K562 (cell line): ENCODE measurements around the gene FABP3. TPM values are rescaled to one million over a fixed set of nuclear protein-coding genes. Genes with fewer than 3 reads are reported as not detected.

ENCODE experiments used
- ATAC-seq: fragments of 200-7000 bp; cut with Tn5 transposase; 3 replicates; pipeline ENCODE4 v1.9.1; 2020; ENCODE audit warnings: moderate library complexity
- BruUV-seq: library from RNA; stranded (reverse); fragments of 400-500 nt; replicated peaks from 2 replicates; lab custom pipeline; 2021; lab: Mats Ljungman, UMichigan
- CTCF ChIA-PET: fragments of 300-600 bp; formaldehyde crosslinking; extraction: SDS; loops from one replicate; lab custom pipeline; 2021; ENCODE audit warnings: low intra/inter-chr PET ratio; lab: Yijun Ruan, JAX
- POLR2A ChIA-PET: fragments of 300-600, 350-650 bp; sonication (Branson Sonifier 250); formaldehyde crosslinking; extraction: SDS; loops from one replicate; lab custom pipeline; 2021; ENCODE audit warnings: antibody characterized with exemption, inconsistent platforms; lab: Yijun Ruan, JAX
- DNase-seq, 4 experiments: peaks; one replicate each; pipeline versions ENCODE4 v3.0.0 to v3.0.0-alpha.2; 2011 to 2018; ENCODE audit warnings: low spot score in 3 of 4, mixed read lengths in 3 of 4; ENCODE audit errors: extremely low read depth in 1 of 4
- FAIRE-seq: peaks from 2 replicates; lab custom pipeline; 2011; peaks lifted over from hg19 to GRCh38; lab: Jason Lieb, UNC
- H2AFZ ChIP-seq: 2 replicates; pipeline ENCODE4 v1.6.0; 2011; ENCODE audit warnings: low read depth, low read length, control low read depth, inconsistent platforms
- H3K27ac ChIP-seq: fragments of 200-600 bp; 3 replicates; pipeline ENCODE4 v1.8.0; 2011; ENCODE audit warnings: low read depth, mild to moderate bottlenecking, control low read depth, inconsistent platforms, low read length, moderate library complexity, mixed read lengths; ENCODE audit errors: extremely low read depth
- H3K27me3 ChIP-seq, 2 experiments: fragments of 300-600 bp in 1 of 2; 2 replicates in 1 of 2; 3 replicates in 1 of 2; pipeline versions ENCODE4 v1.6.0 to v1.8.0; 2011; ENCODE audit warnings: inconsistent platforms in 2 of 2, low read length in 2 of 2, mild to moderate bottlenecking in 1 of 2, mixed read lengths in 1 of 2, moderate library complexity in 1 of 2; ENCODE audit not compliant: control insufficient read depth in 2 of 2, insufficient read depth in 2 of 2
- H3K36me3 ChIP-seq: fragments of 300-600 bp; 3 replicates; pipeline ENCODE4 v1.8.0; 2011; ENCODE audit warnings: mild to moderate bottlenecking, low read length, inconsistent platforms; ENCODE audit not compliant: control insufficient read depth, insufficient read depth
- H3K4me1 ChIP-seq, 2 experiments: fragments of 200-600 bp in 1 of 2; replicated peaks in 1 of 2; 2 replicates in 1 of 2; 3 replicates in 1 of 2; pipeline versions ENCODE4 v1.5.1 to v1.8.0; 2011; ENCODE audit warnings: inconsistent platforms in 2 of 2, low read length in 2 of 2, mild to moderate bottlenecking in 1 of 2, mixed read lengths in 1 of 2, moderate library complexity in 1 of 2; ENCODE audit not compliant: control insufficient read depth in 2 of 2, insufficient read depth in 2 of 2
- H3K4me2 ChIP-seq: 2 replicates; pipeline ENCODE4 v1.6.1; 2011; ENCODE audit warnings: low read length, control low read depth, inconsistent platforms, mixed read lengths; ENCODE audit not compliant: insufficient read depth
- H3K4me3 ChIP-seq: fragments of 200-600 bp; sonication (generic), shearing (Covaris generic); 2 replicates; pipeline ENCODE4 v1.5.1; 2016; ENCODE audit warnings: control low read depth, inconsistent platforms
- H3K79me2 ChIP-seq: fragments of 200-600 bp; 3 replicates; pipeline ENCODE4 v1.8.0; 2011; ENCODE audit warnings: low read length, inconsistent platforms; ENCODE audit not compliant: control insufficient read depth, insufficient read depth
- H3K9ac ChIP-seq, 2 experiments: 2 replicates each; pipeline versions ENCODE4 v1.6.0 to v1.6.1; 2011; ENCODE audit warnings: low read depth in 2 of 2, low read length in 2 of 2, control low read depth in 1 of 2, inconsistent platforms in 1 of 2, mild to moderate bottlenecking in 1 of 2, mixed read lengths in 1 of 2; ENCODE audit not compliant: insufficient read depth in 1 of 2
- H3K9me1 ChIP-seq: one replicate; pipeline ENCODE4 v1.6.0; 2011; ENCODE audit warnings: inconsistent platforms, mild to moderate bottlenecking, low read length, moderate library complexity; ENCODE audit not compliant: control insufficient read depth, insufficient read depth
- H3K9me3 ChIP-seq: replicated peaks from 2 replicates; pipeline ENCODE4 v1.5.1; 2011; ENCODE audit warnings: low read depth, low read length, inconsistent platforms; ENCODE audit not compliant: control insufficient read depth, insufficient read depth
- H4K20me1 ChIP-seq: replicated peaks from 2 replicates; pipeline ENCODE4 v1.6.1; 2011; ENCODE audit warnings: low read length, inconsistent platforms, mixed read lengths; ENCODE audit not compliant: control insufficient read depth, insufficient read depth
- FOXK2 ChIP-seq, 2 experiments: fragments of 450-650 bp; IDR thresholded peaks in 1 of 2; conservative IDR thresholded peaks in 1 of 2; 2 replicates each; pipeline ENCODE4 v1.6.1; 2016; ENCODE audit warnings: low read depth in 2 of 2, mild to moderate bottlenecking in 1 of 2
- HMGXB4 ChIP-seq: sonication (generic); formaldehyde crosslinking; IDR thresholded peaks from 2 replicates; pipeline ENCODE4 v1.8.1; 2023; ENCODE audit warnings: mild to moderate bottlenecking, missing genetic modification reagents
- NCOA1 ChIP-seq: fragments of 450-650 bp; IDR thresholded peaks from 2 replicates; pipeline ENCODE4 v1.6.1; 2016; ENCODE audit warnings: low read depth
- SMAD4 ChIP-seq: fragments of 250-450 bp; sonication (Bioruptor Pico); conservative IDR thresholded peaks from 2 replicates; pipeline ENCODE4 v1.8.0; 2021; ENCODE audit warnings: inconsistent platforms, mild to moderate bottlenecking, moderate library complexity
- ZBTB1 ChIP-seq: sonication (generic); formaldehyde crosslinking; IDR thresholded peaks from 2 replicates; pipeline ENCODE4 v1.8.1; 2023; ENCODE audit warnings: missing genetic modification reagents, low read depth, mild to moderate bottlenecking, borderline replicate concordance
- ZNF263 ChIP-seq: sonication (generic); formaldehyde crosslinking; IDR thresholded peaks from 2 replicates; pipeline ENCODE4 v1.8.0; 2022; ENCODE audit warnings: mild to moderate bottlenecking, missing genetic modification reagents, borderline replicate concordance
- ZNF280A ChIP-seq: fragments of 450-650 bp; IDR thresholded peaks from 2 replicates; pipeline ENCODE4 v1.6.1; 2018; ENCODE audit warnings: mild to moderate bottlenecking, low read depth; ENCODE audit not compliant: partially characterized antibody
- whole genome bisulfite sequencing: fragments of 100-300 bp; shearing (Covaris generic); methylation state at CpG from one replicate; pipeline ENCODE4 v1.1.6; 2016; ENCODE audit warnings: low coverage, mixed read lengths; ENCODE audit not compliant: insufficient coverage; ENCODE audit errors: missing lambda C conversion rate; 5-methylcytosine and 5-hydroxymethylcytosine counted together
- in situ Hi-C: fragments of 300-500 bp; cut with MboI; formaldehyde crosslinking; loops from 4 replicates; pipeline ENCODE4 v1.15.0; 2018; ENCODE audit warnings: inconsistent platforms, mixed read lengths
- intact Hi-C: fragments of 100-400 bp; cut with micrococcal nuclease; formaldehyde crosslinking; loops from 2 replicates; pipeline ENCODE4 v1.14.2; 2022
- polyA plus RNA-seq, 8 experiments: library from polyadenylated mRNA; depleted of rRNA in 4 of 8; stranded (reverse) in 5 of 8; unstranded in 3 of 8; fragments of >200 nt; fragmentation: Nextera tagmentation in 2 of 8; fragmentation: Illumina TruSeq in 1 of 8; extraction: Ambion mirVana in 2 of 8; extraction: Trizol in 1 of 8; gene quantifications; 2 replicates each; pipeline versions ENCODE4 v1.2.1 to v1.2.3, GENCODE V29; 2011 to 2014; ENCODE audit warnings: inconsistent platforms in 1 of 8, missing spikeins in 1 of 8
- total RNA-seq, 7 experiments: library from RNA; depleted of rRNA in 6 of 7; stranded (reverse); fragments of >200 nt in 6 of 7; fragmentation: Illumina TruSeq in 2 of 7; extraction: Trizol in 2 of 7; gene quantifications; 2 replicates each; pipeline versions ENCODE4 v1.2.1 to v1.2.3, GENCODE V29; 2011 to 2021; ENCODE audit warnings: low replicate concordance in 1 of 7
- TF ChIP-seq, protein P1 (sequence below): fragments of 250-450 bp; sonication (Bioruptor Pico); IDR thresholded peaks from 2 replicates; pipeline ENCODE4 v1.4.0; 2020; ENCODE audit warnings: mild to moderate bottlenecking, moderate library complexity
- TF ChIP-seq, protein P2 (sequence below): fragments of 200-800 bp; sonication (Bioruptor generic); IDR thresholded peaks from 2 replicates; pipeline ENCODE4 v1.6.1; 2016; ENCODE audit warnings: missing genetic modification characterization, missing compliant biosample characterization

The FABP3 gene
- total and polyA plus RNA-seq, 9 of the 15 experiments (the other 6 are each of a cell fraction or from before 2014, with no cell fraction given): 0.22 TPM; not detected in 8

DNA sequence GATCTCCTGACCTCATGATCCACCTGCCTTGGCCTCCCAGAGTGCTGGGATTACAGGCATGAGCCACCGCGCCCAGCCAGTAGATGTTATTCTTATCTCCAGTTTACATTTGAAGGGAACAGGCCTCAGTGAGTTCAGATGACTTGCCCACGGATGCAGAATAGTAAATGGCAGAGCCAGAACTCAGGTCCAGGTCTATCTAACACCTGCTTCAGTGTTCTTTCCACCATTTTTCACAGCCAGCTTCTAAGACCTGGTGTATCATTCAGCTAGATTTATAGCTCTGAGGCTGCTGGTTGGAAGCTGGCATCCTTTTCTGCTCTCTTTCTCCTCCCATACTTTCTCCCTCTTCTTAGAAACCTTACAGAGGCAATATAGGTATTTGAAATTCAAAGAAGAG is 10.8 kb downstream of the FABP3 start:
- Histone ChIP-seq H3K9me3 (no peaks in the 10 kb centered on the region), H2AFZ (no peak overlapping the region), H4K20me1 (0 out of 2 replicates have a peak, but pooled peaks cover 3% of the 10 kb centered on the region), H3K4me1 (peaks cover 2 to 8% of the 10 kb centered on the region in 2 experiments; a peak in 3 of 5 replicates), H3K9me1 (peaks cover 3% of the 10 kb centered on the region), H3K9ac (no peak overlapping the region), H3K4me2 (no peak overlapping the region), H3K79me2 (no peaks in the 10 kb centered on the region), H3K27ac (no peak overlapping the region), H3K4me3 (no peak overlapping the region), H3K27me3 (no peaks in the 10 kb centered on the region), H3K36me3 (peaks cover 54% of the 10 kb centered on the region)
- FAIRE-seq: no peak
- no peak for ATAC-seq
- POLR2A ChIA-PET: interaction anchor here (1.7 to 2.4 kb wide), 2 partner anchors 9 to 12 kb away, joined by 6 to 8 read pairs; no protein-coding TSS in a partner anchor
- in situ Hi-C loops: no loop called here
- intact Hi-C loops: no loop called here
- WGBS: 86% methylated on average over 3 of the region's 3 CpGs
- no peak for DNase-seq
- BruUV-seq: no TSS peak
- CTCF ChIA-PET: no interaction called here
- no peak for TF ChIP-seq ZBTB1
- TF ChIP-seq NCOA1: no peak
- no peak for TF ChIP-seq SMAD4 (CRISPR knock-in tag)
- TF ChIP-seq, protein P1, sequence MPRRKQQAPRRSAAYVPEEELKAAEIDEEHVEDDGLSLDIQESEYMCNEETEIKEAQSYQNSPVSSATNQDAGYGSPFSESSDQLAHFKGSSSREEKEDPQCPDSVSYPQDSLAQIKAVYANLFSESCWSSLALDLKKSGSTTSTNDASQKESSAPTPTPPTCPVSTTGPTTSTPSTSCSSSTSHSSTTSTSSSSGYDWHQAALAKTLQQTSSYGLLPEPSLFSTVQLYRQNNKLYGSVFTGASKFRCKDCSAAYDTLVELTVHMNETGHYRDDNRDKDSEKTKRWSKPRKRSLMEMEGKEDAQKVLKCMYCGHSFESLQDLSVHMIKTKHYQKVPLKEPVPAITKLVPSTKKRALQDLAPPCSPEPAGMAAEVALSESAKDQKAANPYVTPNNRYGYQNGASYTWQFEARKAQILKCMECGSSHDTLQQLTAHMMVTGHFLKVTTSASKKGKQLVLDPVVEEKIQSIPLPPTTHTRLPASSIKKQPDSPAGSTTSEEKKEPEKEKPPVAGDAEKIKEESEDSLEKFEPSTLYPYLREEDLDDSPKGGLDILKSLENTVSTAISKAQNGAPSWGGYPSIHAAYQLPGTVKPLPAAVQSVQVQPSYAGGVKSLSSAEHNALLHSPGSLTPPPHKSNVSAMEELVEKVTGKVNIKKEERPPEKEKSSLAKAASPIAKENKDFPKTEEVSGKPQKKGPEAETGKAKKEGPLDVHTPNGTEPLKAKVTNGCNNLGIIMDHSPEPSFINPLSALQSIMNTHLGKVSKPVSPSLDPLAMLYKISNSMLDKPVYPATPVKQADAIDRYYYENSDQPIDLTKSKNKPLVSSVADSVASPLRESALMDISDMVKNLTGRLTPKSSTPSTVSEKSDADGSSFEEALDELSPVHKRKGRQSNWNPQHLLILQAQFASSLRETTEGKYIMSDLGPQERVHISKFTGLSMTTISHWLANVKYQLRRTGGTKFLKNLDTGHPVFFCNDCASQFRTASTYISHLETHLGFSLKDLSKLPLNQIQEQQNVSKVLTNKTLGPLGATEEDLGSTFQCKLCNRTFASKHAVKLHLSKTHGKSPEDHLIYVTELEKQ (CRISPR knock-in tag): no peak
- TF ChIP-seq, protein P2, sequence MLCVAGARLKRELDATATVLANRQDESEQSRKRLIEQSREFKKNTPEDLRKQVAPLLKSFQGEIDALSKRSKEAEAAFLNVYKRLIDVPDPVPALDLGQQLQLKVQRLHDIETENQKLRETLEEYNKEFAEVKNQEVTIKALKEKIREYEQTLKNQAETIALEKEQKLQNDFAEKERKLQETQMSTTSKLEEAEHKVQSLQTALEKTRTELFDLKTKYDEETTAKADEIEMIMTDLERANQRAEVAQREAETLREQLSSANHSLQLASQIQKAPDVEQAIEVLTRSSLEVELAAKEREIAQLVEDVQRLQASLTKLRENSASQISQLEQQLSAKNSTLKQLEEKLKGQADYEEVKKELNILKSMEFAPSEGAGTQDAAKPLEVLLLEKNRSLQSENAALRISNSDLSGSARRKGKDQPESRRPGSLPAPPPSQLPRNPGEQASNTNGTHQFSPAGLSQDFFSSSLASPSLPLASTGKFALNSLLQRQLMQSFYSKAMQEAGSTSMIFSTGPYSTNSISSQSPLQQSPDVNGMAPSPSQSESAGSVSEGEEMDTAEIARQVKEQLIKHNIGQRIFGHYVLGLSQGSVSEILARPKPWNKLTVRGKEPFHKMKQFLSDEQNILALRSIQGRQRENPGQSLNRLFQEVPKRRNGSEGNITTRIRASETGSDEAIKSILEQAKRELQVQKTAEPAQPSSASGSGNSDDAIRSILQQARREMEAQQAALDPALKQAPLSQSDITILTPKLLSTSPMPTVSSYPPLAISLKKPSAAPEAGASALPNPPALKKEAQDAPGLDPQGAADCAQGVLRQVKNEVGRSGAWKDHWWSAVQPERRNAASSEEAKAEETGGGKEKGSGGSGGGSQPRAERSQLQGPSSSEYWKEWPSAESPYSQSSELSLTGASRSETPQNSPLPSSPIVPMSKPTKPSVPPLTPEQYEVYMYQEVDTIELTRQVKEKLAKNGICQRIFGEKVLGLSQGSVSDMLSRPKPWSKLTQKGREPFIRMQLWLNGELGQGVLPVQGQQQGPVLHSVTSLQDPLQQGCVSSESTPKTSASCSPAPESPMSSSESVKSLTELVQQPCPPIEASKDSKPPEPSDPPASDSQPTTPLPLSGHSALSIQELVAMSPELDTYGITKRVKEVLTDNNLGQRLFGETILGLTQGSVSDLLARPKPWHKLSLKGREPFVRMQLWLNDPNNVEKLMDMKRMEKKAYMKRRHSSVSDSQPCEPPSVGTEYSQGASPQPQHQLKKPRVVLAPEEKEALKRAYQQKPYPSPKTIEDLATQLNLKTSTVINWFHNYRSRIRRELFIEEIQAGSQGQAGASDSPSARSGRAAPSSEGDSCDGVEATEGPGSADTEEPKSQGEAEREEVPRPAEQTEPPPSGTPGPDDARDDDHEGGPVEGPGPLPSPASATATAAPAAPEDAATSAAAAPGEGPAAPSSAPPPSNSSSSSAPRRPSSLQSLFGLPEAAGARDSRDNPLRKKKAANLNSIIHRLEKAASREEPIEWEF (CRISPR knock-in tag): no peak
- TF ChIP-seq ZNF280A: no peak
- TF ChIP-seq ZNF263 (CRISPR knock-in tag): no peak
- TF ChIP-seq HMGXB4 (CRISPR knock-in tag): no peak
- TF ChIP-seq FOXK2 (conservative IDR thresholded peaks at IDR 0.05 in 1 of 2, IDR thresholded peaks at IDR 0.05 in 1 of 2; ENCODE audit: low read depth in 2 of 2): no peak
